Stimulated activated CD8-positive, alpha-beta memory T cell treated with anti-CD3 and anti-CD28 coated beads, Interleukin-15, amount 100 ng/mL, for 24 hours (primary cell): ENCODE results near the gene SPTLC1.

Source experiments
- DNase-seq: peaks from one replicate; pipeline ENCODE4 v3.0.0-alpha.2; 2020; ENCODE audit warnings: low read depth

The SPTLC1 gene

DNA sequence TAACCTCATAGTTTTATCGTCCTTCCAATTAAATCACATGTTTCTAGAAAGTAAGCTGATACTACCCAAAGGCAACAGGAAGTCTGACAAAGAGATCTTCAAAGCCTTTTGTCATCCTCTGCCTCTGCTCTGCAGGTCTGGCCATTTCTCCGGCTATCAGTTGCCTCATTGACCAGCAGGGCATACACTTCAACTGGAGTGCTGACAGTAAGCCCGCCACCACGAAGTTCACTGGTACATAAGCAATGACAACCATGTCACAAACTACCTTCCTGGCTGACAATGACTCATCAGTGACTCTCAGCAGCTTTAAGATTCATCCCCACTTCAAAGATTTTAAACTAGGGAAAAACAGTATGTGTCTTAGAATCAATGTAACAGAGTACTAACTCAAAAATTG, 20.6 kb downstream of the SPTLC1 start:
- no peak for DNase-seq

DNA sequence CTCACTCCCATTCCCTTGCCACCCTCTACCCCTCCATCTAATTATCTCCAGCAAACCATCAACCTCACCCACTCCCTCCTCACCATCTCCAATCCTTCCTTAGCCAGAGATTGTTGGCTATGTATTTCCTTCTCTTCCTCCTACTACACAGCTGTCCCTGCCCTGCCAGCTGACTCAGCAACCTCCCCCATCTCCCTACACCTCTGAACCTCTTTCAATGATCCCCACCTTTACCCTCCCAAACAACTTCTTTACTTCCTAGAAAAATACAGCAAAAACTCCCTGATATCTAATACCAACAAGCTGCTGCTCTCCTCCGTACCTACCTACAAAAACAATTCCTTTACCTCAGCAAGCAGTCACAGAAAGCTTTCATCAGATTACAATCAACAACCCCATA, 37.3 kb downstream of the SPTLC1 start:
- no peak for DNase-seq

GRCh38 chr9:92071634-92072033, 43.6 kb downstream of the SPTLC1 start:
- DNase-seq = no peak

- no peak for DNase-seq
Measured at GRCh38 chr9:92066168-92066567, 49.0 kb downstream of the SPTLC1 start.

- no peak for DNase-seq
Measured at GRCh38 chr9:92064711-92065110, 50.5 kb downstream of the SPTLC1 start.

- DNase-seq = no peak
Measured at GRCh38 chr9:92061184-92061583, 54.0 kb downstream of the SPTLC1 start.

- DNase-seq = no peak
Measured at GRCh38 chr9:92059661-92060060, 55.6 kb downstream of the SPTLC1 start.

GRCh38 chr9:92058723-92059444, 56.3 kb downstream of the SPTLC1 start:
- no peak for DNase-seq

- DNase-seq = no peak
Measured at GRCh38 chr9:92058026-92058425, 57.2 kb downstream of the SPTLC1 start.

DNA sequence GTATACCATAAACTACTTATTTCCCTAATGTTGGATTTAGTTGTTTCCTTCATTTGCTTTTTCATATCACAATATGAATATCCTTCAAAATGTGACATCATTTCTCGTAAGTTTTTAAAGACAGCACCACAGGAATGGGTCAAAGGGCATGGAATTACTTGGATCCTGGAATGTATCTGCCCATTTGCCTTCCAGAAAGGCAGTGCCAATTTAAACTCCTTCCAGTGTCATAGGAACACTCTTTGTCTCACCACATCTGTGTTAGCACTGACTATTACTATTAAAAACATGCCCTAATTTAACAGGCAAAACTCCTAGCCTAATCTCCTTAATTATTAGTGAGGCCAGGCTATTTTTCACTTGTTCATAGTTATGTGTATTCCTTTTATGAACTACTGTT, 58.0 kb downstream of the SPTLC1 start:
- DNase-seq = no peak

- DNase-seq = no peak
Measured at GRCh38 chr9:92055624-92056023, 59.6 kb downstream of the SPTLC1 start.

GRCh38 chr9:92048924-92049625, 66.1 kb downstream of the SPTLC1 start:
- no peak for DNase-seq

GRCh38 chr9:92047500-92047899, 67.7 kb downstream of the SPTLC1 start:
- no peak for DNase-seq

DNA sequence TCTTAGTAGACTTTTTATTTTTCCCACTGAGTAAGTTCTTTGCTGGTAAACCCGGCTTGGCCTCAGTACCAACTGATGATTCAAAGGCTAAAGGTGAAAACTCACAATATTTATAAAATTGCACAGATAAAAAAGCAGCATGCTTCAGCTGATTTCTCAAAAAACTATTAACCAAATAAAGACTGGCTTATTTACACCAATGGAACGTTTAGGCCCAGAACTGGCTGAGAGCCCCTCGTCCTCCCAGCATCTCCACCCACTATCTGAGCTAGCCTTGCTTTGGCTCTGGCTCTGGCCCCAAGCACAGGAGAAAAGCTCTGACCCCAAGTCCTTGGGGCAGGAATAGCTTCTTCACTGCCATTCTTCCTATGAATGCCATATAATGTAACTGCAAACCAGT, 68.5 kb downstream of the SPTLC1 start:
- DNase-seq = no peak

DNA sequence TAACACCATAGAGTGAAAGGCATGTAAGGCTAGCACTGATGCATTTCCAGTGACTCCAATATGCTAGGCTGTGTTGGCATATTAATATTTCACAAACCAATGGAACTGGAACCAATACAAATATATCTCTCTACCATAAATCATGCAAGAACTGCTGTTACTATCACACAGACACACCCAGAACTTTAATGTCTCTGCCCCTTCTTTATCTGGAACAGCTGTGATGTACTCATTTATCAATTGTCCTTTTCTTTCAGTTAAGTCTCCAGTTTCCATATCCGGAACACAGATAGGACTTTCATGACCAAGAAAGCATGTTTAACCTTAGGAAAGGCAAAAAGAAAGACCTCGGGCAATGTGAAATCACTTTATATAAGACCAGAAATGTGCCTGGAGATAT, 70.3 kb downstream of the SPTLC1 start:
- no peak for DNase-seq

DNA sequence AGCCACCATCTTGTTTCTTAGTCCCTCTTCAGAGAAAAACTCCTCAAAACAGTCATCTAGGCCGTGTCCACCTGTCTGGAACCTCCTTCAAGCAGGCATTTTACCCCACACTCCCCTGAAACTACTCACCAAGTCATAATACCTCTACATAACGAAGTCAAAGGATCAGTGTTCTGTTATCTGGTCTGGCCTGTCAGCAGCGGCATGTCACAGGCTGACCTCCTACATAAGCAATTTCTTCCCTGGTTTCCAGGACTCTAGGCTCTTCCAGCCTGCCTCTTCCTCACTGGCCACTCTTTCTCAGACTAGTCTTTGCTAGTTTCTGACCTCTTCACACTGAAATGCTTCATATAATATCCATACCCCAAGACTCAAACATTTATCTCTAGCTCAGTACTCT, 72.2 kb downstream of the SPTLC1 start:
- no peak for DNase-seq

- DNase-seq = no peak
Measured at GRCh38 chr9:92042260-92042659, 73.0 kb downstream of the SPTLC1 start.

GRCh38 chr9:92036756-92037155, 78.5 kb downstream of the SPTLC1 start:
- DNase-seq = no peak

DNA sequence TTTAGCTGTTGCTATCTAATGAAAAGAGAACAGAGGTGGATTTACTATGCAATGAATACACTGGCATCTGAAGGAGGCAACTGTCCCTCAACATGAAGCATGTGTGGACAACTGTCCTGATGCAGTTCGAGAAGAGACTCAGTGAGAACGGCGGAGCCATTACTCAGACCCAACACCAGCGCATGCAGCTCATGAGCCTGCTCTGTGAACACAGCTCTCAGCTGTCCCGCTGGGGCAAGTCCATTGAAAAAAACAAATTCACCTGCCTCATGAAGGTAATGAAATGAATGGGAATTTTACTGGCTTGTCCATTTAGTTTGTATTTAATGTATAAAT, 78.8 kb downstream of the SPTLC1 start:
- DNase-seq = no peak

DNA sequence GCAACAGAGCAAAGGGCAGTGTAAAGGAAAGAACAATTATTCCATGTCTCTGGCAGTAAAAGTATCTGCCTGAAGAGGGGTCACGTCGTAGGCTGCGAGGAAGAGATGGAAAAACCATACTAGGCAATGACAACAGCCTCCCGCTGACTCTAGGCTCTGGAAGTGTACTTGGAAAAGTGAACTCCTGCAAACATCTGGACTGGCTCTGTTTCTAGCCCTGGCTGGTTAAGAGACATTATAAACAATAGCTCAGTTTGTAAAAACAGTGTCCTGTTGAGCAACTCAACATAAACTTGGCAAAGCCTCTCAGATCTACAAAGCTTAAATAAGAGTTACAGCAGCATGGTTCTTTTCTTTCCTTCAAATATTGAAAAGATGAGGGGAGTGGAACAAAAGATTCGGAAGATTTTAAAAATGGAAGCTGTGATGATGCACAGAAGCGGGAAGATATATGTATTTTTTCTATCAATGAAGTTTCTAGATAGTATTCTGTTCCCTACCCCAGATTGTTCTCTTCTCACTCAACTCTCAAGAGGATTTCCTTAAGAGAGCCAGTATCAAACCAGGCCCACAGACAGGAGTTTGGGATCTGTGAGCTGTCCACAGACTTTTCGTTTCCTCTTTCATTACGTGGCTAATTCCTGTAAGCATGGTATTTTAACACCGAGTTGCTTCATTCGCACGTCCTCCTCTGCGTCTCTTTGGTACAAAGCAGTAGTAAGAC, 79.4 kb downstream of the SPTLC1 start:
- DNase-seq = no peak

- no peak for DNase-seq
Measured at GRCh38 chr9:92035146-92035545, 80.1 kb downstream of the SPTLC1 start.

GRCh38 chr9:92033991-92034390, 81.2 kb downstream of the SPTLC1 start:
- no peak for DNase-seq

DNA sequence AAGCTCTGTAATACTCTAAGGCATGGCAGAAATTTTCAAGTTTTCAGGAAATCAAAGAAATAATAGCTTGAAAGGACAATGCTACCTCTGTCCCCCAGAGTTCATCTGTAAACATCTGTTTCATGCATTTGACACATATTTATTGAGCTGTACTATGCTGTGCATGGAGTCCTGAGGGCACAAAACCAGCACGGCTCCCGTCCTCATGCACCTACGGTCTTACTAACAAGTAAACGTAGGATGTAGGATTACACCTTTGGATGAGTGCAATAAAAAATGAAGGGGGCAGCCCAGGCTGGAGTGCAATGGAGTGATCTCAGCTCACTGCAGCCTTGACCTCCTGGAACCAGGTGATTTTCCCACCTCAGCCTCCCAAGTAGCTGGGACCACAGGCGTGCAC, 81.9 kb downstream of the SPTLC1 start:
- no peak for DNase-seq
